ENCODE results near the gene LMAN2. TPM values are rescaled to one million over a fixed set of nuclear protein-coding genes. Genes with fewer than 3 reads are reported as not detected.

LMAN2 gene
- total RNA-seq, 1 donor from 2014 or later: 60.0 TPM

- Histone ChIP-seq H3K27ac (replicated peaks) (peak overlapping the region; percentile 63), H3K9me3 (replicated peaks) (no peaks in the 10 kb centered on the region), H3K36me3 (peaks cover 89% of the 10 kb centered on the region), H3K4me1 (peaks cover 35% of the 10 kb centered on the region), H3K4me3 (no peak overlapping the region), H3K27me3 (ENCODE audit: low read depth) (no peaks in the 10 kb centered on the region)
- TF ChIP-seq CTCF (IDR thresholded peaks at IDR 0.05; ENCODE audit: borderline replicate concordance): no peak
- intact Hi-C loops (cut with micrococcal nuclease): no loop called here
- DNase-seq: peak; percentile 55
These were observed 16.4 kb downstream of the LMAN2 start for GRCh38 chr5:177334781-177335700.

GRCh38 chr5:177334155-177334551 lies 17.3 kb downstream of the LMAN2 start:
- Histone ChIP-seq H3K27me3 (ENCODE audit: low read depth) (no peaks in the 10 kb centered on the region), H3K36me3 (peaks cover 97% of the 10 kb centered on the region), H3K27ac (replicated peaks) (no peak overlapping the region), H3K4me1 (peaks cover 32% of the 10 kb centered on the region), H3K9me3 (replicated peaks) (no peaks in the 10 kb centered on the region), H3K4me3 (no peak overlapping the region)
- TF ChIP-seq CTCF (IDR thresholded peaks at IDR 0.05; ENCODE audit: borderline replicate concordance): no peak
- intact Hi-C loops (cut with micrococcal nuclease): no loop called here
- DNase-seq: no peak

GRCh38 chr5:177333420-177334154 lies 17.9 kb downstream of the LMAN2 start:
- no peak for DNase-seq
- peaks cover 96% of the 10 kb centered on the region for H3K36me3 ChIP-seq

GRCh38 chr5:177332896-177333260 lies 18.6 kb downstream of the LMAN2 start:
- TF ChIP-seq CTCF (IDR thresholded peaks at IDR 0.05; ENCODE audit: borderline replicate concordance): no peak
- intact Hi-C loops (cut with micrococcal nuclease): no loop called here
- Histone ChIP-seq H3K27ac (replicated peaks) (no peak overlapping the region), H3K36me3 (peaks cover 90% of the 10 kb centered on the region), H3K4me1 (peaks cover 34% of the 10 kb centered on the region), H3K27me3 (ENCODE audit: low read depth) (no peaks in the 10 kb centered on the region), H3K4me3 (no peak overlapping the region), H3K9me3 (replicated peaks) (no peaks in the 10 kb centered on the region)
- no peak for DNase-seq

More at GRCh38 chr5:177333420-177334154, 17.9 kb downstream of the LMAN2 start:
- intact Hi-C loops (cut with micrococcal nuclease): no loop called here
- Histone ChIP-seq H3K27me3 (ENCODE audit: low read depth) (no peaks in the 10 kb centered on the region), H3K4me3 (no peak overlapping the region), H3K27ac (replicated peaks) (no peak overlapping the region), H3K9me3 (replicated peaks) (no peaks in the 10 kb centered on the region), H3K4me1 (peaks cover 31% of the 10 kb centered on the region)
- no peak for TF ChIP-seq CTCF (IDR thresholded peaks at IDR 0.05; ENCODE audit: borderline replicate concordance)

GRCh38 chr5:177332031-177332895 lies 19.2 kb downstream of the LMAN2 start:
- H3K36me3 ChIP-seq: peaks cover 83% of the 10 kb centered on the region
- TF ChIP-seq CTCF (IDR thresholded peaks at IDR 0.05; ENCODE audit: borderline replicate concordance): no peak
- H3K9me3 ChIP-seq (replicated peaks): no peaks in the 10 kb centered on the region
- intact Hi-C loops (cut with micrococcal nuclease): no loop called here
- H3K27ac ChIP-seq (replicated peaks): no peak overlapping the region
- H3K27me3 ChIP-seq (ENCODE audit: low read depth): no peaks in the 10 kb centered on the region
- H3K4me1 ChIP-seq: peaks cover 40% of the 10 kb centered on the region
- no peak for DNase-seq
- no peak overlapping the region for H3K4me3 ChIP-seq

All from left ventricle myocardium inferior (tissue), 1 donor.